Breast epithelium (tissue), 4 donors: Measurements from ENCODE around the gene ADM2. TPM values are rescaled to one million over a fixed set of nuclear protein-coding genes. Genes with fewer than 3 reads are reported as not detected.

Experiments used
- DNase-seq, 2 donors: peaks; one replicate each; pipeline ENCODE4 v3.0.0-alpha.2; 2019; ENCODE audit warnings: low spot score in 2 of 2
- H3K27ac ChIP-seq, 2 donors: fragments of 200-600 bp; sonication (generic) in 1 of 2; one replicate each; pipeline ENCODE4 v1.5.1; 2016 to 2019; ENCODE audit warnings: mild to moderate bottlenecking in 1 of 2
- H3K27me3 ChIP-seq, 2 donors: fragments of 200-600 bp; sonication (generic) in 1 of 2; one replicate each; pipeline versions ENCODE4 v1.5.1 to v1.6.0; 2017 to 2019; ENCODE audit warnings: control low read depth in 1 of 2, mild to moderate bottlenecking in 1 of 2
- H3K36me3 ChIP-seq: fragments of 200-600 bp; one replicate; pipeline ENCODE4 v1.5.1; 2019
- H3K4me1 ChIP-seq, 2 donors: fragments of 200-600 bp; sonication (generic); one replicate each; pipeline ENCODE4 v1.5.1; 2016 to 2019; ENCODE audit warnings: control low read depth in 1 of 2
- H3K4me3 ChIP-seq, 3 donors: fragments of 200-600 bp; sonication (generic); 1 replicate in 2 of 3; 2 replicates in 1 of 3; pipeline ENCODE4 v1.5.1; 2016 to 2019; ENCODE audit warnings: mild to moderate bottlenecking in 3 of 3, moderate library complexity in 2 of 3
- H3K9me3 ChIP-seq, 2 donors: fragments of 200-600 bp; sonication (generic) in 1 of 2; one replicate each; pipeline ENCODE4 v1.5.1; 2016 to 2019; ENCODE audit warnings: control low read depth in 1 of 2
- CTCF ChIP-seq, 3 donors: fragments of 450-650 bp; IDR thresholded peaks; one replicate each; pipeline ENCODE4 v1.5.1; 2016 to 2017; ENCODE audit warnings: antibody characterized with exemption in 3 of 3, mild to moderate bottlenecking in 3 of 3, moderate library complexity in 3 of 3
- POLR2A ChIP-seq: fragments of 450-650 bp; IDR thresholded peaks from one replicate; pipeline ENCODE4 v1.6.1; 2016; ENCODE audit warnings: antibody characterized with exemption, mild to moderate bottlenecking, moderate library complexity
- POLR2AphosphoS5 ChIP-seq, 3 donors: sonication (generic); formaldehyde crosslinking; IDR thresholded peaks; one replicate each; pipeline ENCODE4 v1.6.1; 2017; ENCODE audit warnings: antibody characterized with exemption in 3 of 3
- intact Hi-C: fragments of 100-400 bp; cut with DNase I; formaldehyde crosslinking; loops from one replicate; pipeline ENCODE4 v1.15.1; 2023; ENCODE audit warnings: low total_unique reads
- total RNA-seq, 3 donors: library from RNA; depleted of rRNA; stranded (reverse); fragments of >200 nt; gene quantifications; one replicate each; pipeline ENCODE4 v1.1.0, GENCODE V29; 2016

The ADM2 gene
- total RNA-seq, 3 donors from 2014 or later = 0.59 to 0.98 TPM; not detected in 1

GRCh38 chr22:50436015-50436830 lies 45.1 kb upstream of the ADM2 start:
- no peak for DNase-seq
- no peaks in the 10 kb centered on the region for H3K9me3 ChIP-seq
- no peak overlapping the region for H3K4me3 ChIP-seq
- no peaks in the 10 kb centered on the region for H3K36me3 ChIP-seq
- no peaks in the 10 kb centered on the region for H3K4me1 ChIP-seq
- H3K27me3 ChIP-seq = no peaks in the 10 kb centered on the region
- intact Hi-C loops = no loop called here
- TF ChIP-seq POLR2AphosphoS5 (IDR thresholded peaks at IDR 0.05) = no peak
- no peak for TF ChIP-seq POLR2A
- no peak for TF ChIP-seq CTCF (IDR thresholded peaks at IDR 0.05)
- peak overlapping the region in 1 of 2 donors; percentile 19 for H3K27ac ChIP-seq

GRCh38 chr22:50436841-50437341 lies 44.5 kb upstream of the ADM2 start:
- Histone ChIP-seq H3K27me3 (no peaks in the 10 kb centered on the region), H3K4me1 (no peaks in the 10 kb centered on the region), H3K27ac (no peak overlapping the region), H3K36me3 (no peaks in the 10 kb centered on the region), H3K9me3 (no peaks in the 10 kb centered on the region), H3K4me3 (no peak overlapping the region)
- TF ChIP-seq CTCF (IDR thresholded peaks at IDR 0.05) (no peak), POLR2A (no peak), POLR2AphosphoS5 (IDR thresholded peaks at IDR 0.05) (no peak)
- DNase-seq = no peak
- intact Hi-C loops = no loop called here

GRCh38 chr22:50437511-50438304 lies 43.6 kb upstream of the ADM2 start:
- Histone ChIP-seq H3K9me3 (no peaks in the 10 kb centered on the region), H3K27me3 (no peaks in the 10 kb centered on the region), H3K27ac (no peak overlapping the region), H3K4me1 (no peaks in the 10 kb centered on the region), H3K4me3 (no peak overlapping the region), H3K36me3 (no peaks in the 10 kb centered on the region)
- intact Hi-C loops = no loop called here
- DNase-seq = no peak
- TF ChIP-seq POLR2AphosphoS5 (IDR thresholded peaks at IDR 0.05) (no peak), POLR2A (no peak), CTCF (IDR thresholded peaks at IDR 0.05) (no peak)

DNA sequence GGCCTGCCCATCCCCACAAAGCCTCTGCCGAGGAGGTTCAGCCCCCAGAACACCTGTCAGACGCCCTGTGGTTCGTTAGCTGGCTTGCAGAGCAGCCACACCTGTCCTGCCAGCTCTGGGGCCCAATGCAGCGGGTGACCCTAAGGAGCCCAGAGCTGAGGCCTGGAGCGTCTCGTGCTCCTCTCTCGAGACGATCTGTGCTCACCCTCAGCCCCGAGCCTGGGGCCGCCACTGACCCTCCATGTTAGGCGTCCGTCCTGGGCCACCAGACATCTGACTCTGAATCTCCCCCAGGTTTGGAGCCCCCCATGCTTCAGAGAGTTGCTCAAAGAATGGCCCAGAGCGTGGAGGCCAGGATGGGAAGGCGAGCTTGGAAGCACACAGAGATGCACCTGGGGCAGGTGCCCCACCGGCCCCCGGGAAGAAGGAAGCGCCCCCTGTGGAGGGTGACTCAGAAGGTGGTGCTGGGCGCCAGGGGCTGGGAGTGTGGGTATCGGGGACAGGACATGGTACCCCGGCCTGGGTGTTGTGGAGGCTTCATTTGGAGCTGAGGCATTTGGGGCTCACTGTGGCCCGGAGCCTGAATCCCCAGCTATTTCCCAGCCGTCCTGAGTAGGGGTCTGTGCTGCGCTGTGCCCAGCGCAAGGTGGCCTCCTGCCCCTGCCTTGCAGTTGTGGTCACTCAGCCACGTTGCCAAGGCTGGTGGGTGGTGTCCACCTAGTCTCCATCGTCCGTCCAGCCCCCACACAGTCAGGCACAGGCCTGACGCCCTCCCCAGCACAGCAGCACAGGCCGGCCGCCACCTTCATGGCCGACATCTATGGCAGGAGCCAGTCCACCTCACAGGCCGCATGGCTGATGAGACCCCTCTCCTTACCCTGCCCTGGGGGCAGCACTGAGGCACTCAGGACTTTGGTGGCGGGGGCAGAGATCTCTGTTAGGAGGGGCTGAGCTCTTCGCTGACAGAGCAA lies 42.8 kb upstream of the ADM2 start:
- no peaks in the 10 kb centered on the region for H3K9me3 ChIP-seq
- no peak overlapping the region for H3K27ac ChIP-seq
- no peaks in the 10 kb centered on the region for H3K27me3 ChIP-seq
- no peaks in the 10 kb centered on the region for H3K36me3 ChIP-seq
- H3K4me1 ChIP-seq = no peaks in the 10 kb centered on the region
- H3K4me3 ChIP-seq = no peak overlapping the region
- no peak for TF ChIP-seq CTCF (IDR thresholded peaks at IDR 0.05)
- no peak for TF ChIP-seq POLR2A
- no peak for TF ChIP-seq POLR2AphosphoS5 (IDR thresholded peaks at IDR 0.05)
- intact Hi-C loops = no loop called here
- no peak for DNase-seq
